ENCODE results near the gene ZNF639. TPM values are rescaled to one million over a fixed set of nuclear protein-coding genes. Genes with fewer than 3 reads are reported as not detected.
"Not testable (repeated sequence)": the region's sequence is repeated elsewhere in the genome, so short reads cannot be mapped to it uniquely, and the experiment has no call there.

Gene ZNF639
- total RNA-seq, 2 donors from 2014 or later = 22.0 to 33.4 TPM

DNA sequence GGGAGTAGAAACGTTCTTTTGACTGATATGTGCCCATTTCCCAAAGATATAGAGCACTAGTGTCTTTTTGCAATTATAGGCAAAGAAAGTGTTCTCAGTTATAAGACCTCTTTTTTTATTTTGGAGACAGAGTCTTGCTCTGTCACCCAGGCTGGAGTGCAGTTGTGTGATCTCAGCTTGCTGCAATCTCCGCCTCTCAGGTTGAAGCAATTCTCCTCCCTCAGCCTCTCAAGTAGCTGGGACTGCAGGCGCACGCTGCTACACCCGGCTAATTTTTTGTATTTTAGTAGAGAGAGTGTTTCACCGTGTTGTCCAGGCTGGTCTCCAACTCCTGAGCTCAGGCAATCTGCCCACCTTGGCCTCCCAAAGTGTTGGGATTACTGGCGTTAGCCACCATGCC lies 20.7 kb upstream of the ZNF639 start:
- no peaks in the 10 kb centered on the region for H3K9me3 Mint-ChIP-seq
- H3K36me3 Mint-ChIP-seq = no peaks in the 10 kb centered on the region
- H3K27ac Mint-ChIP-seq = no peak overlapping the region
- no peak for ATAC-seq
- DNase-seq (ENCODE audit: low spot score in 2 of 2) = no peak

DNA sequence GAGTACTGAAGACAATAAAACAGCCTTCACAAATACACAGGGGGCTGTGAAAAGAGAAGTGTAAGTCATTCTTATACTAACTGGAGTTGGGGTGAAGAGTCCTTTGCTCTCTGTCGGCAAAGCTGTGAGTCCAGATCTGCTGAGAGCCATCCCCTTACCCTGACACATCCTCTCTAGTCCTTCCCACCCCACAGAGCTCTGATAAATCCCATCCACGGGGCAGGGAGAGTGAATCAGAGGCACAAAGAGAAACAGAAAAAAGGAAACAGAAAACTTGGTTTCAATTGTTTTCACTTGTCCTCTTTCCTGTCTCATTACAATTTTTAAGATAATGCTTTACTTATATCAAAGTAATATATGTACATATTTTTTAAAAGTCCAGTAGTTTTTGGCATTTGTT lies 18.2 kb upstream of the ZNF639 start:
- DNase-seq (ENCODE audit: low spot score in 2 of 2) = no peak
- no peak overlapping the region for H3K27ac Mint-ChIP-seq
- H3K36me3 Mint-ChIP-seq = no peaks in the 10 kb centered on the region
- no peaks in the 10 kb centered on the region for H3K9me3 Mint-ChIP-seq
- ATAC-seq = no peak

DNA sequence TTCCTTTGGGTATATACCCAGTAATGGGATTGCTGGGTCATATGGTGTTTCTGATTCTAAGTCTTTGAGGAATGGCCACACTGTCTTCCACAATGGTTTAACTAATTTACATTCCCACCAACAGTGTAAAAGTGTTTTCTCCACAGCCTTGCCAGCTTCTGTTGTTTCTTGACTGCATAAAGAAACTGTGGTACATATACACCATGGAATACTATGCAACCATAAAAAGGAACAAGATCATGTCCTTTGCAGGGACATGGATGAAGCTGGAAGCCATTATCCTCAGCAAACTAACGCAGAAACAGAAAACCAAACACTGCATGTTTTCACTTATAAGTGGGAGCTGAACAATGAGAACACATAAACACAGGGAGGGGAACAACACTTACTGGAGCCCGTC lies 15.5 kb upstream of the ZNF639 start:
- ATAC-seq; H3K36me3 Mint-ChIP-seq; H3K27ac Mint-ChIP-seq; DNase-seq (ENCODE audit: low spot score in 2 of 2); H3K9me3 Mint-ChIP-seq: not testable (repeated sequence)

GRCh38 chr3:179308001-179308400 lies 14.8 kb upstream of the ZNF639 start:
- Mint-ChIP-seq H3K9me3 (no peaks in the 10 kb centered on the region), H3K36me3 (no peaks in the 10 kb centered on the region), H3K27ac (peak overlapping the region in 1 of 2 donors; percentile 17)
- ATAC-seq = no peak
- no peak for DNase-seq (ENCODE audit: low spot score in 2 of 2)

DNA sequence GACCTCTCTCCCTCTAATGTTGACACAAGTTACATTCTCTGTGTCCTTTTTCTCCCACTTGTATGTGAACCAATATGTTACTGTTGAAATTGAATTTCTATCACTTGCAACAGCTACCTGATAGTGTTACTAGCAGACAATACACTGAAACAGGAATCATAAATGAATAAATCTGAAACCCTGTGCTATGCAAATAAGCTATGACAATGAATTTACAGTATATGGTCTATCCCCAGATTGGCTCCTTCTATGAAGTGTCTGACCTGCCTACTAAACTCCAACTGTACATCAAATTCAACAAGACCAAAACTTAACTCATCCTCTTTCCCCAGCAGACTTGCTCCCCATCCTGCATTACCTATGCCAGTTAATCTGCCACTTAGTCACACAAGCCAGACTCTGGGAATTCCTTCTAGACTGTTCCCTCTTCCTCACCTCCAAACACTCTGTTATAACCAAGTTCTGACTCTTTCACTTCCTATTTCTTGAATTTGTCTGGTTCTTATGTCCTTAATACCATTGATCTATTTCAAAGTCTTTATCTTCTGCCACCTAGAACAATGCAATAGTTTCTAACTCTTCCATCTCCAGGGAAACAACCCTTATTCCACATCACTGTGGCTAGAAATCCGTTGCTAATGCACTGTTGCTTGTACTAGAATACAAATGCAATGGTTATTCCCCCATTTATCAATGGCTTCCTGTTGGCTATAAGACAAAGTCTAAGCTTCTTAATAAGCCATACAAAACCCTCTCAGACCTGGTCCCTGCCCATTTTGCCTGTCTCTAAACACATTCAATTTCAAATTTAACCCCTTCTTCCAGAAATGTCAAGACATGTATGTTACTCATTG lies 13.4 kb upstream of the ZNF639 start:
- no peaks in the 10 kb centered on the region for H3K36me3 Mint-ChIP-seq
- H3K9me3 Mint-ChIP-seq = no peaks in the 10 kb centered on the region
- H3K27ac Mint-ChIP-seq = no peak overlapping the region
- DNase-seq (ENCODE audit: low spot score in 2 of 2) = no peak
- ATAC-seq = peak in 1 of 2 donors; percentile 70

- Mint-ChIP-seq H3K9me3 (no peaks in the 10 kb centered on the region), H3K27ac (no peak overlapping the region), H3K36me3 (peaks cover 2 to 4% of the 10 kb centered on the region in 2 donors)
- DNase-seq (ENCODE audit: low spot score in 2 of 2) = no peak
- ATAC-seq = no peak
Measured at GRCh38 chr3:179318876-179319275, 4.0 kb upstream of the ZNF639 start.

DNA sequence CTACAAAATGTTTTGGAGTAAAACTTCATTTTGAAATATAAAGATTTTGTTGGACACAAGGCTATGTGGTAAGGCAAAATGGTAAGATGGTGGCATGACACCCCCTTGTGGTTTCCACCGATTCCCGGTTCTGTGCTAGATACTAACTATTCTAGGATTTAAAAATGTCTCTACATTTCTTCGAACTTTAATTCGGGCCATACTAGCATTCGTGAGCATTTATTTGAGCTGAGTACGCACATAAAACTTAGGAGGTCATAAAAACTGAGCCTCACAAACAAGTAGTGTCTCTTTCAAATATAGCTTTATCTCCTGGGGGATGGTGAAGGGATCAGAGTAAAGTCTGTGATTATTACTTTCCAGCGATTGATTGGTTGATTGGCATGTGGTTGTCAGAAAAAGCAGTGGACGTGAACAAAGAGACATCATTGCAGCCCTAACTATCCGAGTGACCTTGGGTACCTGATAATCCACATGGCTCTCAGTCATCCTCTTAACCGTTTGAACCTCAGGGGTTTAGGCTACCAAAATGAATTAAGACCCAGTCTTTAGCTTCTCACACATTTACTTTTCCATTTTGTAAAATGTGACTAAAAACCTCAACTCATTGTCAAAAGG lies 1.1 kb upstream of the ZNF639 start:
- ATAC-seq (no peak), DNase-seq (ENCODE audit: low spot score in 2 of 2) (no peak)
- Mint-ChIP-seq H3K27ac (peak overlapping the region; percentile 50 to 81), H3K36me3 (peaks cover 11 to 18% of the 10 kb centered on the region in 2 donors), H3K9me3 (no peaks in the 10 kb centered on the region)

- peak; percentile 57 to 68 for ATAC-seq
- H3K27ac Mint-ChIP-seq = peak overlapping the region; percentile 91 to 97
Measured at GRCh38 chr3:179323197-179324110, 623 bp downstream of the ZNF639 start.

GRCh38 chr3:179324270-179324754 lies 1.5 kb downstream of the ZNF639 start:
- ATAC-seq (peak in 1 of 2 donors; percentile 16), DNase-seq (ENCODE audit: low spot score in 2 of 2) (no peak)
- peaks cover 11 to 23% of the 10 kb centered on the region in 2 donors for H3K36me3 Mint-ChIP-seq
- no peaks in the 10 kb centered on the region for H3K9me3 Mint-ChIP-seq
- peak overlapping the region; percentile 91 to 97 for H3K27ac Mint-ChIP-seq

More at GRCh38 chr3:179323197-179324110, 623 bp downstream of the ZNF639 start:
- no peaks in the 10 kb centered on the region for H3K9me3 Mint-ChIP-seq
- H3K36me3 Mint-ChIP-seq = peaks cover 11 to 18% of the 10 kb centered on the region in 2 donors
- peak; percentile 56 to 66 for DNase-seq (ENCODE audit: low spot score in 2 of 2)

DNA sequence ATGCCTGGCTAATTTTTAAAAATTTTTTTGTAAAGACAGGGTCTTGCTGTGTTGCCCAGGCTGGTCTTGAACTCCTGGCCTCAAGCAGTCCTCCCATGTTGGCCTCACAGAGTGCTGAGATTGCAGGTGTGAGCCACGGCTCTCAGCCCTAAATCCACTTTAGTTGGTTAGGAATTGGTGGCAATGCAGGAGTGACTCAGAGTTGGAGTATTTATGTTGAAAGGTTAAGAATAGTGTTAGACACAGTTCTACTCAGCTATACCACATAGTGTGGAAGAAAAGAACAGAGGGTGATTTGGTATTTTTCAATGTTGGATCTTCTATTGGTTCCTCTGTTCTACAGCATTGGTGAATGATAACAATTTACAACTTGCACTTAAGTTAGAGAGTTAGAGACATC lies 7.6 kb downstream of the ZNF639 start:
- Mint-ChIP-seq H3K27ac (no peak overlapping the region), H3K36me3 (peaks cover 8 to 46% of the 10 kb centered on the region in 2 donors), H3K9me3 (no peaks in the 10 kb centered on the region)
- peak in 1 of 2 donors; percentile 16 for ATAC-seq
- no peak for DNase-seq (ENCODE audit: low spot score in 2 of 2)

GRCh38 chr3:179332240-179332639 lies 9.4 kb downstream of the ZNF639 start:
- Mint-ChIP-seq H3K27ac (no peak overlapping the region), H3K36me3 (peaks cover 8 to 51% of the 10 kb centered on the region in 2 donors), H3K9me3 (no peaks in the 10 kb centered on the region)
- DNase-seq (ENCODE audit: low spot score in 2 of 2) (no peak), ATAC-seq (no peak)

- peaks cover 8 to 51% of the 10 kb centered on the region in 2 donors for H3K36me3 Mint-ChIP-seq
- no peak overlapping the region for H3K27ac Mint-ChIP-seq
- ATAC-seq = no peak
- no peak for DNase-seq (ENCODE audit: low spot score in 2 of 2)
- H3K9me3 Mint-ChIP-seq = no peaks in the 10 kb centered on the region
Measured at GRCh38 chr3:179333084-179333483, 10.3 kb downstream of the ZNF639 start.

DNA sequence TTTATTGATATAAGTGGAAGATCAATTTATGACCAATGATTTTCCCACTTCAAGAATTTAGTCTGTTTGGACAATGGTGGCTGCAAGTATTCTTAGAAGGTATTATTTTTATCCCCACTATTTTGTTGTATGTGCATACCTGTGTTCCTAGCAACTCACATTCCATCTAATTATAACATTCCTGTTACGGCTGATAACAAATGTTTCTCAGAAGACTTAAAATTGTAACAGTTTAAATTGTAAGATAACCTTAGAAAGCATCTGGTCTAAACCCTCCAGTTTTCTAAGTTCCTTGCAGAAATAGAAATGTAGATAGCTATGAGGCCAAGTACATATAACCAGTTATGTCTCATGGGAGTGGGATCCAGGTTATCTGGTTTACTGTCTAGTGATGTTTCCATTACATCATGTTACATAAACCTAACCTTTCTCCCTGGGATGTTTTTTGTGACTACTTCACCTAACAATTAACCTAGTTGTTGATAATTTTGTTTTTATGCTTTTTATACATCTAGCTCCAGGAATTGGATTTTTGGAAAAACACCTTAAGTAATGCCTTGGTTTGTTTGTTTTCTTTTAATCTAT lies 13.6 kb downstream of the ZNF639 start:
- Mint-ChIP-seq H3K27ac (no peak overlapping the region), H3K9me3 (no peaks in the 10 kb centered on the region)

DNA sequence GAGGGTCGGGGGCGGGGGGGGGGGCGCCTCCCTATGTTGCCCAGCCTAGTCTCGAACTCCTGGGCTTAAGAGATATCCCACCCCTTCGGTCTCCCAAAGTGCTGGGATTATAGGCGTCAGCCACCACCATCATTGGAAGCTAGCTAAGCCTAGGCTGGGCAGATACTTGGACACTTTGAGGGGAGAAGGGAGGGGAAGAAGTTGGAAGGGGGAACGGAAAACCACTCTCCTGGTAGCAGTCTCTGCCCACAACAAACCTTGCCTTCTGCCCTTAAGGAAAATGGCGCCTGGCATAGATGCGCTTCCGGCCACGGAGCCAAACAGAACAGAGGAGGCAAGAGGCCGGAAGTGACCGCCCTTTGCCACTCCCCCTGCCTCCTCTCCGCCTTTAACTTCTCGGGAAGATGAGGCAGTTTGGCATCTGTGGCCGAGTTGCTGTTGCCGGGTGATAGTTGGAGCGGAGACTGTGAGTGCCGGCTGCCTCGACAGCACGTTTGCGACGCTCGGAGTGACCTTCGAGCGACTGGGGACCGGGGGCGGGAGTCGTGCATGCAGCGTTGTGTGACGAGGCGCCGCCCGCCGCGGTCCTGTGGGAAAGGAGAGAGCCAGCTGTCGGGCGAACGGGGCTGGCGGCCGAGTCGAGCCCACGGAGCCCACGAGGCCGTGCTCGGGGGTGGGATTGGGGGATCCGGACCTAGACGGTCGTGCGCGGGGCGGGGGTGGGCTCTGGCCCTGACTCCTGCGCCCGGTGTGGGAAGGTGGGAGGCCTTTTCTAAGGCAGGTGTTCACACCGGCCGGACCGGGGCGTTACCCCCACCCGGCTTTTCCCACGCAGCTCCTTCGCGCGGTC lies 24.7 kb downstream of the ZNF639 start, which contains the start of gene MFN1:
TSS of gene MFN1 (plus strand) at position 365 of the 850 bp plus-strand sequence. CDS start 1,143 bp downstream, outside the sequence.
- peak; percentile 80 to 92 for DNase-seq (ENCODE audit: low spot score in 2 of 2)
- peak; percentile 97 for ATAC-seq
- peaks cover 7 to 11% of the 10 kb centered on the region in 2 donors for H3K36me3 Mint-ChIP-seq
- H3K27ac Mint-ChIP-seq = peak within 1 kb of the TSS; percentile 92 to 97
- no peaks in the 10 kb centered on the region for H3K9me3 Mint-ChIP-seq

More for the DNA sequence above, 13.6 kb downstream of the ZNF639 start:
- DNase-seq (ENCODE audit: low spot score in 2 of 2) (no peak), ATAC-seq (no peak)
- H3K36me3 Mint-ChIP-seq = peaks cover 0 to 34% of the 10 kb centered on the region in 2 donors

DNA sequence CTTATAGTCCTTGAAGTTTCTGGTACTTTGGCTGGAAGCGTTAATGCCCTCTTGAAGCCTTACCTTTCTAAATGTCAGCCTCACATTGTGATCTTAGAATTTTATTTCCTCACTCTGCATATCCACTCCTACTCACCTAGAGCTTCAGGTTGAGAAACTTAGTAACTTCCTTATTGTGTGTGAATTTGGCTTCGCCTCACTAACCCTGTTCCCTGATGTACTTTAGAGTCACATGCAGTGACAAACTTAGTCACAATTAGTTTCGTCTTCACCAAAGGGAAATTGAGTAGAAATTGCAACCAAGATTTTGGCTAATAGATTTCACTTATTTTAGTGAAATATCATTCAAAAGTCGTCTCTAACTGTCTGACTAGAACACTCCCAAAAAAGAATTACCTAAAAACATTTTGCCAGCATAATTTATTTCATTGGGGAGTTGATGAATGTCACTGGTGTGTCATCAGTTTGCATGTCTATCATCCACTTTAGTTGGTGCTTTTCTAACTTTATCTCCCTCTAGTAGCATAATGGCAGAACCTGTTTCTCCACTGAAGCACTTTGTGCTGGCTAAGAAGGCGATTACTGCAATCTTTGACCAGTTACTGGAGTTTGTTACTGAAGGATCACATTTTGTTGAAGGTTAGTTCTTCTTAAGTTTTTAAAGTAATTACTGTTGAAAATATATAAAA lies 25.6 kb downstream of the ZNF639 start:
- no peak for DNase-seq (ENCODE audit: low spot score in 2 of 2)
- peak overlapping the region; percentile 81 to 92 for H3K27ac Mint-ChIP-seq
- peaks cover 9 to 11% of the 10 kb centered on the region in 2 donors for H3K36me3 Mint-ChIP-seq
- H3K9me3 Mint-ChIP-seq = no peaks in the 10 kb centered on the region
- ATAC-seq = peak; percentile 26 to 31

All from activated naive CD4-positive, alpha-beta T cell treated with anti-CD3 and anti-CD28 coated beads, Interleukin-2, amount 50 U/mL, for 72 hours (primary cell).